NOMO-1 (cell line): ENCODE data around the gene MAML3.

Experiments used
- DNase-seq, 2 experiments: peaks; one replicate each; lab custom pipeline; 2025; ENCODE audit not compliant: unreplicated experiment in 2 of 2; lab: John Stamatoyannopoulos, UW

Gene MAML3

GRCh38 chr4:140049024-140049848, 104.7 kb downstream of the MAML3 start:
- peak; percentile 50 to 55 for DNase-seq

GRCh38 chr4:140048419-140048995, 105.5 kb downstream of the MAML3 start:
- DNase-seq, result no peak

- DNase-seq, result no peak
Observed at GRCh38 chr4:140047786-140048185, 106.2 kb downstream of the MAML3 start.

- DNase-seq, result no peak
Observed at GRCh38 chr4:140047017-140047640, 106.9 kb downstream of the MAML3 start.

- DNase-seq, result peak in 1 of 2 experiments; percentile 9
Observed at GRCh38 chr4:140046543-140046942, 107.4 kb downstream of the MAML3 start.

- no peak for DNase-seq
Observed at GRCh38 chr4:140046016-140046415, 108.0 kb downstream of the MAML3 start.

- no peak for DNase-seq
Observed at GRCh38 chr4:140044337-140044902, 109.6 kb downstream of the MAML3 start.

GRCh38 chr4:140042634-140043033, 111.3 kb downstream of the MAML3 start:
- DNase-seq, result no peak

GRCh38 chr4:140038031-140038533, 115.9 kb downstream of the MAML3 start:
- no peak for DNase-seq

- no peak for DNase-seq
Observed at GRCh38 chr4:140037353-140038030, 116.5 kb downstream of the MAML3 start.

- no peak for DNase-seq
Observed at GRCh38 chr4:140031706-140032105, 122.3 kb downstream of the MAML3 start.

- DNase-seq, result no peak
Observed at GRCh38 chr4:140031061-140031460, 122.9 kb downstream of the MAML3 start.

GRCh38 chr4:140028676-140029517, 125.1 kb downstream of the MAML3 start:
- peak in 1 of 2 experiments; percentile 32 for DNase-seq

GRCh38 chr4:140028101-140028500, 125.9 kb downstream of the MAML3 start:
- no peak for DNase-seq

GRCh38 chr4:140027101-140027500, 126.9 kb downstream of the MAML3 start:
- peak in 1 of 2 experiments; percentile 61 for DNase-seq

GRCh38 chr4:140025470-140025869, 128.5 kb downstream of the MAML3 start:
- no peak for DNase-seq

GRCh38 chr4:140020457-140021361, 133.3 kb downstream of the MAML3 start:
- DNase-seq, result no peak

GRCh38 chr4:140019619-140020347, 134.2 kb downstream of the MAML3 start:
- no peak for DNase-seq
